DND-41 (cell line): ENCODE results near the gene BEST3.

Source experiments
- ATAC-seq: fragments of 200-7000 bp; cut with Tn5 transposase; 3 replicates; pipeline ENCODE4 v1.9.1; 2021; ENCODE audit warnings: low read depth; ENCODE audit not compliant: insufficient read depth
- DNase-seq: peaks from one replicate; pipeline ENCODE4 v3.0.0-alpha.2; 2020
- H2AFZ ChIP-seq: 2 replicates; pipeline ENCODE4 v1.6.0; 2012; ENCODE audit warnings: low read depth, low read length
- H3K27ac ChIP-seq: 2 replicates; pipeline ENCODE4 v1.5.1; 2012; ENCODE audit warnings: low read length, inconsistent platforms
- H3K27me3 ChIP-seq: fragments of 200-600 bp; sonication (generic); 2 replicates; pipeline ENCODE4 v1.6.0; 2012; ENCODE audit warnings: low read length, mild to moderate bottlenecking, inconsistent platforms; ENCODE audit not compliant: insufficient read depth, poor library complexity
- H3K36me3 ChIP-seq: 2 replicates; pipeline ENCODE4 v1.5.1; 2012; ENCODE audit warnings: low read length, inconsistent platforms; ENCODE audit not compliant: insufficient read depth
- H3K4me1 ChIP-seq: 2 replicates; pipeline ENCODE4 v1.5.1; 2012; ENCODE audit warnings: mild to moderate bottlenecking, low read length; ENCODE audit not compliant: insufficient read depth
- H3K4me2 ChIP-seq: 2 replicates; pipeline ENCODE4 v1.6.0; 2012; ENCODE audit warnings: mild to moderate bottlenecking, moderate library complexity, low read length, inconsistent platforms; ENCODE audit not compliant: insufficient read depth
- H3K4me3 ChIP-seq, 2 experiments: fragments of 200-600 bp in 1 of 2; shearing (Covaris generic) in 1 of 2; 2 replicates each; pipeline ENCODE4 v1.5.1; 2012 to 2016; ENCODE audit warnings: inconsistent platforms in 2 of 2, low read length in 2 of 2, mild to moderate bottlenecking in 2 of 2, low read depth in 1 of 2, moderate library complexity in 1 of 2
- H3K79me2 ChIP-seq: 2 replicates; pipeline ENCODE4 v1.6.0; 2012; ENCODE audit warnings: low read length, inconsistent platforms; ENCODE audit not compliant: insufficient read depth
- H3K9ac ChIP-seq: 2 replicates; pipeline ENCODE4 v1.6.0; 2012; ENCODE audit warnings: low read depth, mild to moderate bottlenecking, inconsistent platforms, low read length, moderate library complexity
- H3K9me3 ChIP-seq: 2 replicates; pipeline ENCODE4 v1.5.1; 2012; ENCODE audit warnings: low read length, moderate library complexity, mild to moderate bottlenecking, inconsistent platforms; ENCODE audit not compliant: insufficient read depth, severe bottlenecking
- H4K20me1 ChIP-seq: 2 replicates; pipeline ENCODE4 v1.6.0; 2012; ENCODE audit warnings: low read length; ENCODE audit not compliant: insufficient read depth
- EZH2 ChIP-seq: IDR thresholded peaks from 3 replicates; pipeline ENCODE4 v1.6.1; 2012; ENCODE audit warnings: borderline replicate concordance, low read depth, mild to moderate bottlenecking, moderate library complexity, low read length, inconsistent platforms; ENCODE audit not compliant: severe bottlenecking
- TF ChIP-seq, protein P1 (sequence below): IDR thresholded peaks from 2 replicates; pipeline ENCODE4 v1.5.1; 2012; ENCODE audit warnings: borderline replicate concordance, low read length, moderate library complexity, mild to moderate bottlenecking; ENCODE audit not compliant: poor library complexity, severe bottlenecking; ENCODE audit errors: extremely low read depth

Gene BEST3

DNA sequence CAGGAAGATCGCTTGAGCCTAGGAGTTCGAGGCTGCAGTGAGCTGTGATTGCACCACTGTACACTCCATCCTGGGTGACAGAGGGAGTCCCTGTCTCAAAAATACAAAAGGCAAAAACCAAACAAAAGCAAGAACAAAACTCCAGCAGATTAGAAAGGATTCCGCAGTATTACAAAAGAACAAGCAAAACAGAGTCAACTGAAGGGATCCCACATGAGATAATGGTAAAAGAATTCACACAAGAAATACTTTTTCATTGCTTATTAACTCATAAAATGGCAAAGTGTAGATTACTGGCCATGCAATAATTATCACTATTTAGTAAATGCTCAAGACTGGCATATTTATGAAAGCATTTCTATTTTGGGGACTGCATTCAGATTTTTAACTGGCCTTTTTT is 35.4 kb downstream of the BEST3 start:
- Histone ChIP-seq H3K4me3 (no peak overlapping the region), H3K36me3 (no peaks in the 10 kb centered on the region), H4K20me1 (no peaks in the 10 kb centered on the region), H3K9ac (no peak overlapping the region), H3K27ac (no peak overlapping the region), H3K27me3 (peaks cover 1% of the 10 kb centered on the region), H2AFZ (no peak overlapping the region), H3K9me3 (no peaks in the 10 kb centered on the region), H3K4me2 (no peak overlapping the region), H3K4me1 (no peaks in the 10 kb centered on the region), H3K79me2 (no peaks in the 10 kb centered on the region)
- no peak for ATAC-seq
- DNase-seq = no peak
- TF ChIP-seq EZH2 = no peak

DNA sequence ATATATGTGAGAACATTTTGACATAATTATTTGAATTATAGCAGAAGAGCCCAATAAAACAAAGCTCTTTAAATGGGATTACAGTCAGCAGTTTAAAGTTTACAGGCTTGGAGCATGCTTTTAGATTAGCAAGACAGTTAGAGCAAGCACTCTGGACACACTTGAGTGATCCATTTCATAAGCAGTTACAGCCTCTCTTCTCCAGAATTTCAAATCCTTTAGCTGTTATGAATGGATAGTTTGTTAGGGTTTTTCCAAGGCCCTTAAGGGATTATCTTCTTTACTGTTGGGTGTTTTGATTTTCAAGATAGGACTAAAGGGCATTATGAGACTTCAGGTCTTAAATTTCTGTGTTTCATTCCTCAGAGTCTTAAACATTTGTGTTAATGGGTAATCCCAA is 36.3 kb downstream of the BEST3 start:
- H3K9ac ChIP-seq = no peak overlapping the region
- H3K4me1 ChIP-seq = no peaks in the 10 kb centered on the region
- no peaks in the 10 kb centered on the region for H4K20me1 ChIP-seq
- no peaks in the 10 kb centered on the region for H3K36me3 ChIP-seq
- H3K4me2 ChIP-seq = no peak overlapping the region
- H3K4me3 ChIP-seq = no peak overlapping the region
- DNase-seq (no peak), ATAC-seq (no peak)
- H3K79me2 ChIP-seq = no peaks in the 10 kb centered on the region
- TF ChIP-seq, protein P1, sequence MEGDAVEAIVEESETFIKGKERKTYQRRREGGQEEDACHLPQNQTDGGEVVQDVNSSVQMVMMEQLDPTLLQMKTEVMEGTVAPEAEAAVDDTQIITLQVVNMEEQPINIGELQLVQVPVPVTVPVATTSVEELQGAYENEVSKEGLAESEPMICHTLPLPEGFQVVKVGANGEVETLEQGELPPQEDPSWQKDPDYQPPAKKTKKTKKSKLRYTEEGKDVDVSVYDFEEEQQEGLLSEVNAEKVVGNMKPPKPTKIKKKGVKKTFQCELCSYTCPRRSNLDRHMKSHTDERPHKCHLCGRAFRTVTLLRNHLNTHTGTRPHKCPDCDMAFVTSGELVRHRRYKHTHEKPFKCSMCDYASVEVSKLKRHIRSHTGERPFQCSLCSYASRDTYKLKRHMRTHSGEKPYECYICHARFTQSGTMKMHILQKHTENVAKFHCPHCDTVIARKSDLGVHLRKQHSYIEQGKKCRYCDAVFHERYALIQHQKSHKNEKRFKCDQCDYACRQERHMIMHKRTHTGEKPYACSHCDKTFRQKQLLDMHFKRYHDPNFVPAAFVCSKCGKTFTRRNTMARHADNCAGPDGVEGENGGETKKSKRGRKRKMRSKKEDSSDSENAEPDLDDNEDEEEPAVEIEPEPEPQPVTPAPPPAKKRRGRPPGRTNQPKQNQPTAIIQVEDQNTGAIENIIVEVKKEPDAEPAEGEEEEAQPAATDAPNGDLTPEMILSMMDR = no peak
- TF ChIP-seq EZH2 = no peak
- H3K27ac ChIP-seq = no peak overlapping the region
- no peaks in the 10 kb centered on the region for H3K9me3 ChIP-seq
- H2AFZ ChIP-seq = no peak overlapping the region
- no peaks in the 10 kb centered on the region for H3K27me3 ChIP-seq

DNA sequence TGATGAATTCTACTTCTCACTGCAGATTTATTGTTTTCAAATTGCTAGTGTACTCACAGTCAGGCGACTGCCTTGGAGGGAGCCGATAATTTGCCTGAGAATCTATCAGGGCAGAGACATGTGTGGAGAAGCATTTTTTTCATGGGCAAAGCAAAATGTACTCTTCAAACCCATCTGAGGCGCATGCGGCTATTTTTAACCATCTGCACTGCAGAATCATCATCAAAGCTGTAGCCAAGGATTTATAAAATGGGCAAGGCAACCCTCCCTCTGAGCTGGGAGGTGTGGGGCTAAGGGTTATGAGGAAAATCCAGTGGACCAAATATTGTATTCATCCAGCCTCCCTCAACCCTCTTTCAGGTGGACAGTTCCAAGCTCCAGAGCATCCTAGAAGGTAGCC is 37.7 kb downstream of the BEST3 start:
- no peak for ATAC-seq
- H3K9me3 ChIP-seq = no peaks in the 10 kb centered on the region

DNA sequence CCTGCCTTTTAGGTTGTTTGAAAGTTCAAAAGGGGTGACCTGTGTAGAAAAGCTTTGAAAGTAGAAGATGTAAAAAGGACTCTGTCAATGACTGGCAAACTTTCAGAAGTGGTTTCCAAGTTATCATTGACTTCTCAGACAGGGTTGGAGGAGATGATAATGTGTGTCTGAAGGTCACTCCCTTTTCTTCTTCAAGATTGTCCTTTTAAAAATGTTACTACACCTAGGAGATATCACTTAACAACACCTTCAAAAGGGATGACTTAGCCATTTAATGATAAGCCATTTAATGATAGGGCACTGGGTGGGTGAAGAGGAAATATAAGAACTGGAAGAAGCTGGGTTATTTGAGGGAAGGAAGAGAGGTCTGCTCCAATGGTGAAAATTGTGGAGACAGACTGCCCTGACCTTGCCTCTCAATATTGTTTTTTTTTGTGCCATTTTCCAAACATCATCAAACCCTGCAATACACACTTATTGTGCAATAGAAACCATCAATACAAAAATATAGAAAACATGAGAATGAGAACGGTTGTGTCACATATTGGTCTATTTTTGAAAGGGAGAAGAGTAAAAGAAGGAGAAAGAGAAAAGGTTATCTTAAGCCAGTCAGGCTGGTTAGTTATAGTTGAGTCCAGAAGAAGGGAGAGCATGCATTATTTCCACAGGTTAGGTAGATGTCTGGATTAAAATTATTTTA is 38.8 kb downstream of the BEST3 start:
- Histone ChIP-seq H3K4me2 (no peak overlapping the region), H3K27me3 (peaks cover 4% of the 10 kb centered on the region), H3K4me3 (no peak overlapping the region), H3K4me1 (no peaks in the 10 kb centered on the region), H3K36me3 (no peaks in the 10 kb centered on the region), H3K79me2 (no peaks in the 10 kb centered on the region), H3K27ac (no peak overlapping the region), H3K9ac (no peak overlapping the region), H2AFZ (no peak overlapping the region), H4K20me1 (no peaks in the 10 kb centered on the region), H3K9me3 (no peaks in the 10 kb centered on the region)
- no peak for DNase-seq
- no peak for TF ChIP-seq EZH2
- TF ChIP-seq, protein P1 = no peak
- no peak for ATAC-seq

More for the DNA sequence above, 37.7 kb downstream of the BEST3 start:
- H3K4me1 ChIP-seq = no peaks in the 10 kb centered on the region
- H2AFZ ChIP-seq = no peak overlapping the region
- TF ChIP-seq, protein P1 = no peak
- TF ChIP-seq EZH2 = no peak
- no peaks in the 10 kb centered on the region for H3K79me2 ChIP-seq
- H4K20me1 ChIP-seq = no peaks in the 10 kb centered on the region
- H3K36me3 ChIP-seq = no peaks in the 10 kb centered on the region
- H3K27me3 ChIP-seq = no peaks in the 10 kb centered on the region
- no peak overlapping the region for H3K27ac ChIP-seq
- no peak overlapping the region for H3K4me3 ChIP-seq
- H3K9ac ChIP-seq = no peak overlapping the region
- H3K4me2 ChIP-seq = no peak overlapping the region
- DNase-seq = no peak
